HTR-8/SVneo (cell line): ENCODE measurements around the gene KRTAP10-7.
"Not testable (repeated sequence)": the region's sequence is repeated elsewhere in the genome, so short reads cannot be mapped to it uniquely, and the experiment has no call there.

ENCODE experiments used
- DNase-seq: peaks from one replicate; pipeline ENCODE4 v3.0.0; 2011; ENCODE audit warnings: low spot score, mixed read lengths; ENCODE audit not compliant: insufficient read length
- FAIRE-seq: peaks from 2 replicates; lab custom pipeline; 2011; peaks lifted over from hg19 to GRCh38; lab: Jason Lieb, UNC

The KRTAP10-7 gene

DNA sequence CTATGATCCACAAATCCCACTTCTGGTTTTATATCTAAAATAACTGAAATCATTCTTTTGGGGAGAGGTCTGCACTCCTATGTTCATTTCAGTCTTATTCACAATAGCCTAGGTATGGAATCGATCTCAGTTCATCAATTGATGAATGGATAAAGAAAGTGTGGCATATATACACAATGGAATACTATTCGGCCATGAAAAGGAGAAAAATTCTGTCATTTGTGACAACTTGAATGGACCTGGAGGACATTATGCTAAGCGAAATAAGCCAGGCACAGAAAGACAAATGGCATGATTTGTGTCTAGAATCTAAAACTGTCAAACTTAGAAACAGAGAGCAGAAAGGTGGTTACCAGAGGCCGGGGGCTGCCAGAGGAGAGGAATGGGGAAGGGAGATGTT, 6.1 kb downstream of the KRTAP10-7 start:
- no peak for DNase-seq
- no peak for FAIRE-seq

DNA sequence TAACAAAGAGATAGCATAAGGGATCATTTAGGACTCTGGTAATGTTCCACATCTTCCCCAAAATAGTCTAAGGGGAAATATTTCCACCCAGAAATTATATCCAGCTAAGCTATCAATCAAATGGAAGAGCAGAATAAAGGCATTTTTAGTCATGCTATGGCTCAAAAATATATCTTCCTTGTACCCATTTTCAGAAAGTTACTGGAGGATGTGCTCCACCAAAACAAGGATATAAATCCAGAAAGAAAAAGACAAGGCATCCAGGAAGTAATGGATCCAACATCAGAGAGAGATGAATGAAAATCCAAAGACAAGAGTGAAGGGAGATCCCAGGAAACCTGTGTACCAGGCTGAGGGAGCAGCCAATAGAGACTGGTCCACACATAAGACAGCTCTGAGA, 8.8 kb downstream of the KRTAP10-7 start:
- DNase-seq (no peak), FAIRE-seq (no peak)

DNA sequence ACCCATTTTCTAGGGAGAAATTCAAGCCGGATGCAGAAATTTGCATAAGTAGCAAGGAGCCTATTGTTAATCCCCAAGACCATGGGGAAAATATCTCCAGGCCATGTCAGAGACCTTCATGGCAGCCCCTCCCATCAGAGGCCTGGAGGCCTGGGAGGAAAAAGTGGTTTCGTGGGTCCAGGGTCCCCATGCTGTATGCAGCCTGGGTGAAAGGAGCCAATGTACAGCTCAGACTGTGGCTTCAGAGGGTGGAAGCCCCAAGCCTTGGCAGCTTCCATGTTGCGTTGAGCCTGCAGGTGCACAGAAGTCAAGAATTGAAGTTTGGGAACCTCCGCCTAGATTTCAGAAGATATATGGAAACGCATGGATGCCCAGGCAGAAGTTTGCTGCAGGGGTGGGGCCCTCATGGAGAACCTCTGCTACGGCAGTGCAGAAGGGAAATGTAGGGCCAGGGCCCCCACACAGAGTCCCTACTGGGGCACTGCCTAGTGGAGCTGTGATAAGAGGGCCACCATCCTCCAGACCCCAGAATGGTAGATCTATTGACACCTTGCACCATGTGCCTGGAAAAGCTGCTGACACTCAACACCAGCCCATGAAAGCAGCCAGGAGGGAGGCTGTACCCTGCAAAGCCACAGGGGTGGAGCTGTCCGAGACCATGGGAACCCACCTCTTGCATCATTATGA, 9.9 kb downstream of the KRTAP10-7 start:
- not testable (repeated sequence) for DNase-seq, FAIRE-seq

DNA sequence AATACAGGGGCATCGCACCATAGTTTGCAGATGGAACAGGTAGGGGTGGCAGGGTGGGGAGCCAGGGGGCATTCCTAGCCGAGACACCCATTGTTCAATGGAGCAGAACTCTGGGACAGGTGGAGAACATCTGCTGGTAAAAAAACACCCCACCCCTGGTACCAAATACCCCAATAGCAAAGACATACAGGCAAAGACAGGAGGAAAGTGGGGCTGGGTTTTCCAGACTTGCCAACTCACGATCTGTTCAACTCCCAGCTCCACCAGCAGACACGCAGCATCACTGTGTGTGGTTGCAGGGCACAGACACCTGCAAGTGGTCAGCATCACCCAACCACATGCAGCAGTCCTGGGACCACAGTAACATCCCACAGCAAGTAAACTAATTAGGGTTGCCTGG, 11.2 kb downstream of the KRTAP10-7 start:
- no peak for DNase-seq
- FAIRE-seq = no peak

GRCh38 chr21:44612029-44612486, 11.7 kb downstream of the KRTAP10-7 start, which contains the start of gene KRTAP10-8:
TSS of gene KRTAP10-8 (plus strand) at chr21:44612079. CDS start at chr21:44612101, 22 bp downstream.
- DNase-seq (no peak), FAIRE-seq (no peak)

GRCh38 chr21:44612669-44613229, 12.4 kb downstream of the KRTAP10-7 start:
- FAIRE-seq (no peak), DNase-seq (no peak)

DNA sequence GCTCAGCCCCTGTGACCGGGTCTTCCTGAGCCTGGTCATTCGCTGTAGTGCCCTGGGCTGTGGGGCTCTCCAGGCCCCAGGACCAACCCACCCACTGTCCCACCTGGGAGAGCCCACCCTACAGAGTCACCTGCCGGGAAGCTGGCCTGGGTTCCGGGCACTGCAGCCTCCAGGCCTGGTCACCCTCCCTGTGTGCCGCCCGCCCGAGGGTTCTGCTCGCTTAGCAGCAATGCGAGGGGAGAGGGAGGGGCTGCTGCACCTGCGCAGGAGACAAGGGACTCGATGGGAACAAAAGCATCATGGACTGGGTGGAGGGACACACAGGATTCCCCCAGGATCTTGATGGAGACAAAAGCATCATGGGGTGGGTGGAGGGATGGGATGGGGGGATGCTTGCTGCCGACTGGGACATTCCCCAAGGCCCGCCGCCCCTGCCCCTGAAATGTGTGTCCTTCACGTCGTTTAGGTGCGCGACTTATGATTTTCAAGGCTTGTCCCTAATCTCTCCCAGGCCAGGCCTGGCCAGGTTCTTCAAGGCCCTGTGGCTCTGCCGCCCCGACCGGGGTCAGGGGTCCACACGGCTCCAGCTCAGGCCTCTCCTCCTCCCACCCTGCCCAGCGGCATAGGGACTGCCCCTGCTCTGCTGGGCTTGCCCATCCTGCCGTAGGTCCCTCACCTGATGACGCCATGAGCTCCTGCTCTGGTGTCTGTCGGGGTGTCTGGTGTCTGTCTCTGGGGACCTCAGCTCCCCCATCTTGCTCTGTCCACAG, 13.2 kb downstream of the KRTAP10-7 start:
- no peak for DNase-seq
- FAIRE-seq = no peak

- no peak for FAIRE-seq
- DNase-seq = no peak
Observed at GRCh38 chr21:44614161-44614631, 13.8 kb downstream of the KRTAP10-7 start.

DNA sequence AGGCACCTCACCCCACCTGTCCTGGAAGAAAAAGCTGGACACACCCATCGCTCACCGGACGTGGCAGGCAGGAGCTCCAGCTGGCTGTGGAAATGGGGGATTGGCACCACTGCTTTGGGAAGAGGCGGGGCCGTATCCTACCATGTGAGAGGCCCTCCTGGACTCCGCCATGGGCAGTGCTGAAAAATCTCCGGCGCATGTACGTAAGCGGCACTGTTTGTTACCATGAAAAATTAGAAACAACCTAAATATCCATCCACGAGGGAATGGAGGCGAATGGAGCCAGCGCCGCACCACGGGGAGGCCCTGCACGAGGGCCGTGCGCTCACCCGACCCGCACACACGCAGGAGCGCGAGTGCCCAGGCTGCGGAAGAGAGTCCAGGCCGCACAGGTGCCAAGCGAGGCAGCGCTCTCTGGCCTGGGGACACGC, 14.6 kb downstream of the KRTAP10-7 start:
- DNase-seq = no peak
- no peak for FAIRE-seq

- DNase-seq = no peak
Observed at GRCh38 chr21:44615466-44615865, 15.1 kb downstream of the KRTAP10-7 start.

GRCh38 chr21:44615911-44616590, 15.7 kb downstream of the KRTAP10-7 start:
- DNase-seq = no peak
- no peak for FAIRE-seq

More at GRCh38 chr21:44615466-44615865, 15.1 kb downstream of the KRTAP10-7 start:
- FAIRE-seq = no peak

DNA sequence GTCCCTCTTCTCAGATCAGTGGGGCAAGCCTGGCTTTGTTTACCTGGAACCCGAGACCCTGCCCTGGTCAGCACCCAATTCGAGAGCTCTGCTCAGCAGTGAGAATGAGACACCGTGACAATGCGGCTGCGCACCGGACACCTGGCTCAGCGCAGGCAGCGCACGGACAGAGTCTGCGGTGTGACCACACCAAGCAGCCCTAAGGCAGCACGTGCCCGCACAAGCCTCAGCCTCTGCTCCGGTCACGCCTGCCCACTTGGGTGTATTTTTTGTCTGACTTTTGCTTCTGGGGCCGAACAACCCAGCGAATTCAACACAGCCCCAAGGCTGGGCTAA, 16.2 kb downstream of the KRTAP10-7 start:
- FAIRE-seq (no peak), DNase-seq (no peak)

GRCh38 chr21:44617071-44617501, 16.7 kb downstream of the KRTAP10-7 start:
- no peak for DNase-seq
- FAIRE-seq = no peak

DNA sequence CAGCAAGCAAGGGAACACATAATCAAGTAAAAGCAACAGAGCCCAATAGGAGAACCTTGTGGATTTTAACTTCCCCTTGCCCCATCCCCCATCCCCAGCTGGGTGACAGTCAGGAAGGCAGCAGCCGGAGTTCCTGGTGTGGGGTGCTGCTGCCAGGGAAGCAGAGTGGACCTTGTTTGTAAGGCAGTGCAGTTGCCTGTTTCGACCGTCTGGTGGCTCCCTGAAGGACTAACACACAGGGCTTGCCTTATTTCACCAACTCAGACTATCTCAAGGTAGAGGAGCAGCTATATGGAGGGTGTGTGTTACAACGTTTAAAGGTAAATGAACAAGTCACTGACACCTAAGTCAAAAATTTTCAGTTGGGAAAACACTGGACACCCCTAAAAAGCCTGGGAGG, 18.1 kb downstream of the KRTAP10-7 start:
- no peak for FAIRE-seq
- DNase-seq = no peak

DNA sequence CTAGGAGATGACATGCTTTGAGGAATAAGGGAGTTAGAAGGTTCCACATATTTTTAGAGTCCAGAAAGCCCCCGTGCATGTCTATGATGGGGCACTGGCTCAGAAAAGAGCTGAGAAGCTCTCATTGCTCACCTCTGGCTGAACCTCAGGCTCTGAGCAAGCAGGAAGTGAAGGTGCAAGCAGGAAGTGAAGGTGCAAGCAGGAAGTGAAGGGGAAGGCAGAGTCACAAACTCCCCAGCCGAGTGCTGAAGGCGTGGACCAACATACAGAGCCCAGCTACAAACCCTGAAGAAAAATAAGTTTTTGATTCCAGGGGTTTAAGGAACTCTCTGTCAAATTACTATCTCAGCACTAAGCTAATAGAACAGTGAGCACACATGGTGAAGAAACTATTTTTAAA, 18.5 kb downstream of the KRTAP10-7 start:
- FAIRE-seq (no peak), DNase-seq (no peak)

- DNase-seq = no peak
- FAIRE-seq = no peak
Observed at GRCh38 chr21:44619886-44620285, 19.5 kb downstream of the KRTAP10-7 start.

DNA sequence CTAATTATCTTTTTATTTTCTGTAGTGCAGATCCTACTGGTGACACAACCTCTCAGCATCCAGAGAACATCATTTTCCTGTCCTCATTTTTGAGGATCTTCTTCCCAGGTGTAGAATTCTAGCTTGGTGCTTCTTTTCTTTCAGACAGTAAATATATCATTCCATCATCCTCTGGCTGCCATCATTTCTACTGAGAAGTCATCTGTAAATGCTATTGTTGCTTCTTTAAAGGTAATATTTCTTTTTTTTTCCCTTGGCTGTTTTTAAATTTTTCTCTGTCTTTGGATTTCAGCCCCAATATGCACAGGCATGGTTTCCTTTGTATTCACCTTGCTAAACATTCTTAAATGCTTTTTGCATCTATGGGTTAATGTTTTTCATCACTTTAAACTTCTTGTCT, 23.2 kb downstream of the KRTAP10-7 start:
- FAIRE-seq (no peak), DNase-seq (no peak)

DNA sequence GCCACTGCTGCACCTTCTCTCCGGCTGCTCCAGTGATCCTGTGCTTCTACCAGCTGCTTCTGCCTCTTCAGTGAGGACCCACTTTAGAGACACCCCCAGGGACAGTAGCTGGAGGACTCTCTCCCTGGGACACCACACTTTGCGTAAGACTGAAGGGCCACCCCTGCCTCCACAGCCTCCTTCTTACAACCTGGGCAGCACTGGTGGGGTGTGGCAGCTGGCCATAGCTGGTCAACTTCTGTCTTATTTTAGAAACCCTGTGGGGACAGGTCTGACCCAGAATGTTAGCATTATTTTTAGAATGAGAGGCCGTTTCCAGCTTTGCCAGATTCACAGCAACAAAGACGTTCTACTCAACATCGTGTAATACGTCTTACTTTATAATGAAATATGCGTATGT, 25.4 kb downstream of the KRTAP10-7 start:
- no peak for FAIRE-seq
- no peak for DNase-seq

DNA sequence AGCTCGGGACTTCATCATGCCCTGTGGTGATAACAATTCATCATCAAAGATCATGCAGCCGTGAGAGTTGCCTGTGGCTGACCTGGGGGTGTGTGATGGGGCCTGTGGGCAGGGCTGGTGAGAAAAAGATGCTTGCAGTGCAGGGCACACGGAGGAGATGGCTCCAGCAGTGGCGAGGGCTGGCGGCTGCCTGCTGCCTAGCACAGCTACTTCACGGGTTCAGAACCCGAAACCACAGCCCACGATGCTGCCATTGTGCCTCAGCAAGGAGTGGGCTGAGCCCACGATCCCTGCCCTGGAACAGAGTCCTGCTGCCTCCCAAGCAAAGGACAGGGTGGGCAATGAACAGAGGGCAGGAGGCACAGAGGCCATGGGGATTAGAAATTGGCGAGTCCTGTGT, 25.9 kb downstream of the KRTAP10-7 start:
- DNase-seq (no peak), FAIRE-seq (no peak)

- no peak for FAIRE-seq
- no peak for DNase-seq
Observed at GRCh38 chr21:44626673-44627143, 26.3 kb downstream of the KRTAP10-7 start, which contains the start of gene KRTAP10-9. TSS of gene KRTAP10-9 (plus strand) at chr21:44627093. CDS start at chr21:44627172, 79 bp downstream.
